GM18505 (cell line): ENCODE measurements around the gene SLFN12L.
A peak's percentile ranks its signal among the peaks of the same experiment; 100 is the strongest.
"Not testable (repeated sequence)": the region's sequence is repeated elsewhere in the genome, so short reads cannot be mapped to it uniquely, and the experiment has no call there.

Experiments used
- ATAC-seq: cut with Tn5 transposase; IDR thresholded peaks from one replicate; pipeline ENCODE4 v1.9.1; 2021; ENCODE audit not compliant: unreplicated experiment
- POLR2A ChIP-seq: IDR thresholded peaks from 4 replicates; pipeline ENCODE4 v1.6.1; 2011; ENCODE audit warnings: borderline replicate concordance; ENCODE audit not compliant: insufficient read depth, insufficient read length; ENCODE audit errors: extremely low read depth

The SLFN12L gene

GRCh38 chr17:35557353-35557752, 19.9 kb upstream of the SLFN12L start:
- ATAC-seq: no peak
- no peak for TF ChIP-seq POLR2A

GRCh38 chr17:35555691-35556090, 18.2 kb upstream of the SLFN12L start:
- no peak for TF ChIP-seq POLR2A
- ATAC-seq: no peak

- ATAC-seq: no peak
- no peak for TF ChIP-seq POLR2A
Measured at GRCh38 chr17:35554668-35555067, 17.2 kb upstream of the SLFN12L start.

- no peak for TF ChIP-seq POLR2A
- no peak for ATAC-seq
Measured at GRCh38 chr17:35553310-35553709, 15.8 kb upstream of the SLFN12L start.

- TF ChIP-seq POLR2A: no peak
Measured at GRCh38 chr17:35548978-35549377, 11.5 kb upstream of the SLFN12L start.

GRCh38 chr17:35548208-35548810, 10.8 kb upstream of the SLFN12L start:
- no peak for ATAC-seq
- TF ChIP-seq POLR2A: no peak

More at GRCh38 chr17:35548978-35549377, 11.5 kb upstream of the SLFN12L start:
- ATAC-seq: no peak

GRCh38 chr17:35546487-35546886, 9.0 kb upstream of the SLFN12L start:
- no peak for ATAC-seq
- no peak for TF ChIP-seq POLR2A

- no peak for TF ChIP-seq POLR2A
- ATAC-seq: no peak
Measured at GRCh38 chr17:35545150-35545549, 7.7 kb upstream of the SLFN12L start.

GRCh38 chr17:35543856-35544255, 6.4 kb upstream of the SLFN12L start:
- no peak for TF ChIP-seq POLR2A

GRCh38 chr17:35542990-35543389, 5.5 kb upstream of the SLFN12L start:
- no peak for TF ChIP-seq POLR2A
- no peak for ATAC-seq

More at GRCh38 chr17:35543856-35544255, 6.4 kb upstream of the SLFN12L start:
- ATAC-seq: no peak

- TF ChIP-seq POLR2A: no peak
- ATAC-seq: no peak
Measured at GRCh38 chr17:35541434-35541833, 4.0 kb upstream of the SLFN12L start.

- TF ChIP-seq POLR2A: peak; percentile 35
- no peak for ATAC-seq
Measured at GRCh38 chr17:35540589-35541404, 3.3 kb upstream of the SLFN12L start.

- no peak for ATAC-seq
- no peak for TF ChIP-seq POLR2A
Measured at GRCh38 chr17:35539659-35540026, 2.2 kb upstream of the SLFN12L start.

- no peak for ATAC-seq
- no peak for TF ChIP-seq POLR2A
Measured at GRCh38 chr17:35536664-35537171, 760 bp downstream of the SLFN12L start.

GRCh38 chr17:35535406-35535805, 2.1 kb downstream of the SLFN12L start:
- ATAC-seq: not testable (repeated sequence)

GRCh38 chr17:35534576-35535093, 2.8 kb downstream of the SLFN12L start:
- TF ChIP-seq POLR2A: no peak
- ATAC-seq: no peak
